A549 (cell line): ENCODE results near the gene CAMTA1. TPM values are rescaled to one million over a fixed set of nuclear protein-coding genes. Genes with fewer than 3 reads are reported as not detected.

Experiments used
- ATAC-seq, 2 experiments: fragments of 200-7000 bp in 1 of 2; fragments of >200 bp in 1 of 2; cut with Nextera tagmentation in 1 of 2; cut with Tn5 transposase in 1 of 2; 3 replicates each; pipeline versions ENCODE4 v1.8.0 to v1.9.1; 2018 to 2020; ENCODE audit warnings: mild to moderate bottlenecking in 1 of 2, moderate library complexity in 1 of 2
- CTCF ChIA-PET: fragments of 300-600 bp; sonication (Branson Sonifier 250); formaldehyde crosslinking; extraction: SDS; loops from one replicate; lab custom pipeline; 2021; ENCODE audit warnings: antibody characterized with exemption, inconsistent platforms; lab: Yijun Ruan, JAX
- POLR2A ChIA-PET: fragments of 350-600 bp; formaldehyde crosslinking; extraction: SDS; loops from one replicate; lab custom pipeline; 2021; ENCODE audit warnings: antibody characterized with exemption, inconsistent platforms; lab: Yijun Ruan, JAX
- DNase-seq, 2 experiments: peaks; one replicate each; pipeline versions ENCODE4 v3.0.0 to v3.0.0-alpha.2; 2011 to 2016; ENCODE audit warnings: low read depth in 1 of 2, low spot score in 1 of 2
- FAIRE-seq: peaks from 2 replicates; lab custom pipeline; 2011; peaks lifted over from hg19 to GRCh38; lab: Jason Lieb, UNC
- H3K27ac ChIP-seq, 2 experiments: fragments of >200 bp; sonication (Bioruptor Twin); formaldehyde crosslinking; 3 replicates each; pipeline ENCODE4 v1.5.1; 2016 to 2017
- H3K4me1 ChIP-seq: fragments of >200 bp; sonication (Bioruptor Twin); formaldehyde crosslinking; 3 replicates; pipeline ENCODE4 v1.6.1; 2016
- H3K4me2 ChIP-seq: fragments of >200 bp; sonication (Bioruptor Twin); formaldehyde crosslinking; 3 replicates; pipeline ENCODE4 v1.6.1; 2016
- H3K4me3 ChIP-seq: fragments of >200 bp; sonication (Bioruptor Twin); formaldehyde crosslinking; 3 replicates; pipeline ENCODE4 v1.5.1; 2016
- H3K9me3 ChIP-seq: fragments of >200 bp; sonication (Bioruptor Twin); formaldehyde crosslinking; 3 replicates; pipeline ENCODE4 v1.6.1; 2016
- CBX2 ChIP-seq: fragments of 200-600 bp; sonication (generic); IDR thresholded peaks from 2 replicates; pipeline ENCODE4 v1.6.1; 2016; ENCODE audit warnings: low read depth, mild to moderate bottlenecking, borderline replicate concordance
- CEBPB ChIP-seq, 2 experiments: fragments of >200 bp in 1 of 2; sonication (Bioruptor Twin) in 1 of 2; formaldehyde crosslinking in 1 of 2; IDR thresholded peaks; 2 replicates each; pipeline ENCODE4 v1.6.1; 2012 to 2016
- CHD2 ChIP-seq: fragments of 150-350 bp; IDR thresholded peaks from 2 replicates; pipeline ENCODE4 v1.6.1; 2014; ENCODE audit warnings: low read length; ENCODE audit not compliant: partially characterized antibody
- CHD4 ChIP-seq: fragments of 200-600 bp; sonication (generic); IDR thresholded peaks from 2 replicates; pipeline ENCODE4 v1.6.1; 2016; ENCODE audit warnings: antibody characterized with exemption, mild to moderate bottlenecking, borderline replicate concordance
- ELK1 ChIP-seq: fragments of 150-350 bp; IDR thresholded peaks from 2 replicates; pipeline ENCODE4 v1.6.1; 2014; ENCODE audit warnings: low read depth, mild to moderate bottlenecking, low read length
- ESRRA ChIP-seq: fragments of 150-350 bp; IDR thresholded peaks from 2 replicates; pipeline ENCODE4 v1.6.1; 2014; ENCODE audit warnings: mild to moderate bottlenecking, low read length, borderline replicate concordance
- FOSL2 ChIP-seq, 2 experiments: fragments of 450-650 bp in 1 of 2; fragments of >200 bp in 1 of 2; sonication (Bioruptor Twin) in 1 of 2; formaldehyde crosslinking; IDR thresholded peaks; 2 replicates each; pipeline versions ENCODE4 v1.5.0 to v1.6.1; 2016 to 2020; ENCODE audit warnings: mild to moderate bottlenecking in 1 of 2, moderate library complexity in 1 of 2
- GATA3 ChIP-seq: IDR thresholded peaks from 2 replicates; pipeline ENCODE4 v1.6.1; 2012; ENCODE audit warnings: borderline replicate concordance
- HEYL ChIP-seq: fragments of 250-450 bp; sonication (Bioruptor Pico); IDR thresholded peaks from 2 replicates; pipeline ENCODE4 v1.8.0; 2021; ENCODE audit warnings: mild to moderate bottlenecking, moderate library complexity
- HMGXB4 ChIP-seq: fragments of 250-450 bp; sonication (Bioruptor Pico); IDR thresholded peaks from 2 replicates; pipeline ENCODE4 v1.5.0; 2021; ENCODE audit warnings: mild to moderate bottlenecking, moderate library complexity, borderline replicate concordance
- HOXB5 ChIP-seq: fragments of 250-450 bp; sonication (Bioruptor Pico); IDR thresholded peaks from 2 replicates; pipeline ENCODE4 v1.5.0; 2020; ENCODE audit warnings: mild to moderate bottlenecking, moderate library complexity
- JUN ChIP-seq, 2 experiments: fragments of >200 bp; sonication (Bioruptor Twin); formaldehyde crosslinking; IDR thresholded peaks; 2 replicates in 1 of 2; 3 replicates in 1 of 2; pipeline ENCODE4 v1.6.1; 2016 to 2017
- JUNB ChIP-seq: fragments of >200 bp; sonication (Bioruptor Twin); formaldehyde crosslinking; IDR thresholded peaks from 2 replicates; pipeline ENCODE4 v1.6.1; 2016
- MAFK ChIP-seq: fragments of 450-650 bp; IDR thresholded peaks from 2 replicates; pipeline ENCODE4 v1.6.1; 2014; ENCODE audit not compliant: partially characterized antibody
- MAX ChIP-seq: IDR thresholded peaks from 2 replicates; pipeline ENCODE4 v1.6.1; 2012
- MAZ ChIP-seq: fragments of 150-350 bp; IDR thresholded peaks from 2 replicates; pipeline ENCODE4 v1.6.1; 2014; ENCODE audit warnings: antibody characterized with exemption, low read depth, low read length, borderline replicate concordance
- NFE2L2 ChIP-seq: fragments of 150-350 bp; conservative IDR thresholded peaks from 2 replicates; pipeline ENCODE4 v1.6.1; 2014; ENCODE audit warnings: low read length
- NR3C1 ChIP-seq: fragments of >200 bp; sonication (Bioruptor Twin); formaldehyde crosslinking; IDR thresholded peaks from 3 replicates; pipeline ENCODE4 v1.6.1; 2017
- PHF8 ChIP-seq: fragments of 200-600 bp; sonication (generic); IDR thresholded peaks from 2 replicates; pipeline ENCODE4 v1.6.1; 2016; ENCODE audit warnings: low read depth, mild to moderate bottlenecking, antibody characterized with exemption, moderate library complexity, borderline replicate concordance
- POLR2AphosphoS2 ChIP-seq: conservative IDR thresholded peaks from 2 replicates; pipeline ENCODE4 v1.6.1; 2012; ENCODE audit warnings: low read length, improper control_type of control experiment, inconsistent platforms
- RARB ChIP-seq: fragments of 250-450 bp; sonication (Bioruptor Pico); IDR thresholded peaks from 2 replicates; pipeline ENCODE4 v1.8.0; 2021; ENCODE audit warnings: mild to moderate bottlenecking, moderate library complexity
- USF2 ChIP-seq: fragments of 450-650 bp; IDR thresholded peaks from 2 replicates; pipeline ENCODE4 v1.6.1; 2014; ENCODE audit warnings: antibody characterized with exemption
- ZC3H11A ChIP-seq: fragments of 450-650 bp; IDR thresholded peaks from 2 replicates; pipeline ENCODE4 v1.6.1; 2014; ENCODE audit warnings: antibody characterized with exemption, mild to moderate bottlenecking
- ZNF302 ChIP-seq: fragments of 250-450 bp; sonication (Bioruptor Pico); IDR thresholded peaks from 2 replicates; pipeline ENCODE4 v1.9.0; 2021; ENCODE audit warnings: inconsistent platforms, mild to moderate bottlenecking, moderate library complexity
- ZSCAN20 ChIP-seq: fragments of 250-450 bp; sonication (Bioruptor Pico); IDR thresholded peaks from 2 replicates; pipeline ENCODE4 v1.8.0; 2022; ENCODE audit warnings: mild to moderate bottlenecking, moderate library complexity
- WGBS: methylation state at CpG from one replicate; pipeline ENCODE4 v1.1.6; 2017; ENCODE audit errors: missing lambda C conversion rate; 5-methylcytosine and 5-hydroxymethylcytosine counted together
- polyA plus RNA-seq, 4 experiments: library from polyadenylated mRNA; depleted of rRNA in 3 of 4; stranded (reverse); fragments of >200 nt; fragmentation: RNase III in 1 of 4; extraction: RNeasy Plus Mini Kit Qiagen cat#74134 plus additional on column Dnase treatment in 1 of 4; gene quantifications; 2 replicates in 3 of 4; 3 replicates in 1 of 4; pipeline ENCODE4 v1.2.3, GENCODE V29; 2011 to 2017

Gene CAMTA1
- polyA plus RNA-seq, 2 of the 4 experiments (the other 2 are of a cell fraction): 58.8 to 75.0 TPM

- no peak for TF ChIP-seq PHF8
Observed at GRCh38 chr1:7738044-7738443, 952.8 kb downstream of the CAMTA1 start (continued).

- H3K4me1 ChIP-seq: no peaks in the 10 kb centered on the region
- H3K4me3 ChIP-seq: no peak overlapping the region
- ChIA-PET CTCF (interaction anchor here (1.1 to 7.2 kb wide), 3 partner anchors 9 to 75 kb away, joined by 3 to 36 read pairs (median 24); no protein-coding TSS in a partner anchor), POLR2A (no interaction called here)
- ATAC-seq: no peak
- H3K9me3 ChIP-seq: no peaks in the 10 kb centered on the region
- TF ChIP-seq USF2 (no peak), MAX (no peak), MAZ (no peak), POLR2AphosphoS2 (no peak), ZC3H11A (no peak), NFE2L2 (no peak), HMGXB4 (CRISPR knock-in tag) (no peak), FOSL2 (IDR thresholded peaks at IDR 0.05) (no peak), FOSL2 (CRISPR knock-in tag; IDR thresholded peaks at IDR 0.05) (no peak), CEBPB (IDR thresholded peaks at IDR 0.05) (no peak), JUNB (no peak), ESRRA (no peak)
- no peak overlapping the region for H3K4me2 ChIP-seq
- no peak overlapping the region for H3K27ac ChIP-seq
- no peak for FAIRE-seq
- 77% methylated on average over 6 of the region's 6 CpGs for WGBS
- DNase-seq: no peak
Observed at GRCh38 chr1:7743346-7743745, 958.1 kb downstream of the CAMTA1 start.

- Histone ChIP-seq H3K4me3 (no peak overlapping the region), H3K27ac (no peak overlapping the region), H3K4me2 (no peak overlapping the region), H3K9me3 (no peaks in the 10 kb centered on the region), H3K4me1 (no peaks in the 10 kb centered on the region)
- WGBS: 82% methylated on average over 9 of the region's 9 CpGs
- ChIA-PET CTCF (interaction anchor here (0.7 to 11.5 kb wide), 2 partner anchors 10 to 78 kb away, joined by 3 to 410 read pairs; no protein-coding TSS in a partner anchor), POLR2A (no interaction called here)
- FAIRE-seq: no peak
- TF ChIP-seq CHD2 (no peak), HEYL (no peak), RARB (CRISPR knock-in tag) (no peak), ELK1 (no peak), FOSL2 (IDR thresholded peaks at IDR 0.05) (no peak), FOSL2 (CRISPR knock-in tag; IDR thresholded peaks at IDR 0.05) (no peak), MAFK (no peak), ZC3H11A (no peak), ZNF302 (CRISPR knock-in tag) (no peak), JUN (IDR thresholded peaks at IDR 0.05) (no peak), NR3C1 (no peak), CEBPB (IDR thresholded peaks at IDR 0.05) (no peak), GATA3 (no peak), CHD4 (no peak), MAZ (no peak), ZSCAN20 (CRISPR knock-in tag) (no peak), PHF8 (no peak), HOXB5 (no peak), CBX2 (no peak)
- no peak for DNase-seq
- ATAC-seq: no peak
Observed at GRCh38 chr1:7744882-7745281, 959.6 kb downstream of the CAMTA1 start.
